ENCODE results near the gene ZNF121.

DNA sequence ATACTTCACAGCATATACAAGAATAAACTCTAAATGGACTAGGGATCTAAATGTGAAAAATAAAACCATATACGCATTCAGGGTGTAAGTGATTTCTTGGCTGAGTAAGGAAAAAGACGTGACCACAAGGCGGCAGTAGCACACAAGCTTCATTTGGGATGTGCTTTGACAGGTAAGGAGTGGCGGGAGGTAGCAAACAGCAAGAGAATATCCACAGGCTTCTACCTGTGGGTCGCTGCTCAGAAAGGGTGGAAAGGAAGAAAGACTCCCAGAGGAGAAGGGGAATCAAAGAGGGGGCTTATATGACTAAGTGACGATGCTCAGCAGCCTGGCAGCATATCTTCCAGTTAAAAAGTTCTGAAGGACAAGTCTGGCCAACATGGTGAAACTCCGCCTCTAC lies 2.5 kb upstream of the ZNF121 start:
- no peak for TF ChIP-seq EZH2 (IDR thresholded peaks at IDR 0.05; ENCODE audit: borderline replicate concordance, low read length)
- TF ChIP-seq, protein P1, sequence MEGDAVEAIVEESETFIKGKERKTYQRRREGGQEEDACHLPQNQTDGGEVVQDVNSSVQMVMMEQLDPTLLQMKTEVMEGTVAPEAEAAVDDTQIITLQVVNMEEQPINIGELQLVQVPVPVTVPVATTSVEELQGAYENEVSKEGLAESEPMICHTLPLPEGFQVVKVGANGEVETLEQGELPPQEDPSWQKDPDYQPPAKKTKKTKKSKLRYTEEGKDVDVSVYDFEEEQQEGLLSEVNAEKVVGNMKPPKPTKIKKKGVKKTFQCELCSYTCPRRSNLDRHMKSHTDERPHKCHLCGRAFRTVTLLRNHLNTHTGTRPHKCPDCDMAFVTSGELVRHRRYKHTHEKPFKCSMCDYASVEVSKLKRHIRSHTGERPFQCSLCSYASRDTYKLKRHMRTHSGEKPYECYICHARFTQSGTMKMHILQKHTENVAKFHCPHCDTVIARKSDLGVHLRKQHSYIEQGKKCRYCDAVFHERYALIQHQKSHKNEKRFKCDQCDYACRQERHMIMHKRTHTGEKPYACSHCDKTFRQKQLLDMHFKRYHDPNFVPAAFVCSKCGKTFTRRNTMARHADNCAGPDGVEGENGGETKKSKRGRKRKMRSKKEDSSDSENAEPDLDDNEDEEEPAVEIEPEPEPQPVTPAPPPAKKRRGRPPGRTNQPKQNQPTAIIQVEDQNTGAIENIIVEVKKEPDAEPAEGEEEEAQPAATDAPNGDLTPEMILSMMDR (IDR thresholded peaks at IDR 0.05; ENCODE audit: low read length) = peak; percentile 69
